ENCODE data around the gene SCD5. TPM values are rescaled to one million over a fixed set of nuclear protein-coding genes. Genes with fewer than 3 reads are reported as not detected.

The SCD5 gene
- polyA plus RNA-seq, 2 of the 4 experiments (the other 2 are of a cell fraction): 9.8 to 11.9 TPM

DNA sequence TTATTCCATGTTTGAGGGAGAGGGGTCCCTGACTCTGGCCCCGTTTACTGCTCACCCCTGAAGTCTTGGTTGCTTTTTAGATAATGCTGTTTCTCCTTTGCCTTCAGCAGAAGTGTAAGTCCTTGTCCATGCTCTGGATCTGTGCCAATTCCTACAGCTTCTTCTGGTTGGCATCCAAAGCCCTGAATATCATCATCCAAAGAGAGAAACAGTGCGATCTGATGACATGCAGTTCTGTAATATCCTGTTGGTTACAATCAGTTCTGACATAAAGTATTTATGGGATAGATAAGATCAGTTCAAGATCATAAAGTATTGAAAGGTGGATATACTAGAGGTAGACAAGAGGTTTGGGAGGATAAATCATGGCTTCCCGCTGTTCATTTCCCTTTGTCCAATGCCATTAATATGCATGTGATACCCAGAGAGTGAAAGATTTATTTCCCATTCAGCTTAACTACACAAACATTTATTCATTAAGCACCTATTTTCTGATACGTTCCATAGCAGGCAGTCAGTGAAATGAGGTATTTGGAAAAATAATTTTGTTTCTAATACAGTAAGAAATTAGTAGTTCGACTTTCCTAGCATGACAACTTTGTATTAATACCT lies 183.7 kb downstream of the SCD5 start:
- POLR2A ChIA-PET: no interaction called here
- FAIRE-seq (no peak), DNase-seq (ENCODE audit: low read depth in 1 of 2, low spot score in 1 of 2) (no peak), ATAC-seq (no peak)
- H3K27ac ChIP-seq: no peak overlapping the region
- no peaks in the 10 kb centered on the region for H3K9me3 ChIP-seq
- CTCF ChIA-PET: no interaction called here
- WGBS (ENCODE audit: missing lambda C conversion rate): 29% methylated on average over 5 of the region's 5 CpGs
- TF ChIP-seq HDAC2 (IDR thresholded peaks at IDR 0.05) (no peak), HOXA7 (CRISPR knock-in tag; IDR thresholded peaks at IDR 0.05) (no peak), JUN (IDR thresholded peaks at IDR 0.05) (no peak), FOSL2 (IDR thresholded peaks at IDR 0.05) (no peak), FOSL2 (CRISPR knock-in tag; IDR thresholded peaks at IDR 0.05) (no peak), NPAS2 (CRISPR knock-in tag; IDR thresholded peaks at IDR 0.05; ENCODE audit: borderline replicate concordance) (no peak), SREBF2 (IDR thresholded peaks at IDR 0.05) (no peak)
- TF ChIP-seq, protein P1, sequence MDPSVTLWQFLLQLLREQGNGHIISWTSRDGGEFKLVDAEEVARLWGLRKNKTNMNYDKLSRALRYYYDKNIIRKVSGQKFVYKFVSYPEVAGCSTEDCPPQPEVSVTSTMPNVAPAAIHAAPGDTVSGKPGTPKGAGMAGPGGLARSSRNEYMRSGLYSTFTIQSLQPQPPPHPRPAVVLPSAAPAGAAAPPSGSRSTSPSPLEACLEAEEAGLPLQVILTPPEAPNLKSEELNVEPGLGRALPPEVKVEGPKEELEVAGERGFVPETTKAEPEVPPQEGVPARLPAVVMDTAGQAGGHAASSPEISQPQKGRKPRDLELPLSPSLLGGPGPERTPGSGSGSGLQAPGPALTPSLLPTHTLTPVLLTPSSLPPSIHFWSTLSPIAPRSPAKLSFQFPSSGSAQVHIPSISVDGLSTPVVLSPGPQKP (IDR thresholded peaks at IDR 0.05; ENCODE audit: low read depth, low read length): no peak
- TF ChIP-seq, protein P2, sequence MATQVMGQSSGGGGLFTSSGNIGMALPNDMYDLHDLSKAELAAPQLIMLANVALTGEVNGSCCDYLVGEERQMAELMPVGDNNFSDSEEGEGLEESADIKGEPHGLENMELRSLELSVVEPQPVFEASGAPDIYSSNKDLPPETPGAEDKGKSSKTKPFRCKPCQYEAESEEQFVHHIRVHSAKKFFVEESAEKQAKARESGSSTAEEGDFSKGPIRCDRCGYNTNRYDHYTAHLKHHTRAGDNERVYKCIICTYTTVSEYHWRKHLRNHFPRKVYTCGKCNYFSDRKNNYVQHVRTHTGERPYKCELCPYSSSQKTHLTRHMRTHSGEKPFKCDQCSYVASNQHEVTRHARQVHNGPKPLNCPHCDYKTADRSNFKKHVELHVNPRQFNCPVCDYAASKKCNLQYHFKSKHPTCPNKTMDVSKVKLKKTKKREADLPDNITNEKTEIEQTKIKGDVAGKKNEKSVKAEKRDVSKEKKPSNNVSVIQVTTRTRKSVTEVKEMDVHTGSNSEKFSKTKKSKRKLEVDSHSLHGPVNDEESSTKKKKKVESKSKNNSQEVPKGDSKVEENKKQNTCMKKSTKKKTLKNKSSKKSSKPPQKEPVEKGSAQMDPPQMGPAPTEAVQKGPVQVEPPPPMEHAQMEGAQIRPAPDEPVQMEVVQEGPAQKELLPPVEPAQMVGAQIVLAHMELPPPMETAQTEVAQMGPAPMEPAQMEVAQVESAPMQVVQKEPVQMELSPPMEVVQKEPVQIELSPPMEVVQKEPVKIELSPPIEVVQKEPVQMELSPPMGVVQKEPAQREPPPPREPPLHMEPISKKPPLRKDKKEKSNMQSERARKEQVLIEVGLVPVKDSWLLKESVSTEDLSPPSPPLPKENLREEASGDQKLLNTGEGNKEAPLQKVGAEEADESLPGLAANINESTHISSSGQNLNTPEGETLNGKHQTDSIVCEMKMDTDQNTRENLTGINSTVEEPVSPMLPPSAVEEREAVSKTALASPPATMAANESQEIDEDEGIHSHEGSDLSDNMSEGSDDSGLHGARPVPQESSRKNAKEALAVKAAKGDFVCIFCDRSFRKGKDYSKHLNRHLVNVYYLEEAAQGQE (IDR thresholded peaks at IDR 0.05): no peak
- no peak overlapping the region for H3K4me3 ChIP-seq
- no peaks in the 10 kb centered on the region for H3K4me1 ChIP-seq
- no peak overlapping the region for H3K4me2 ChIP-seq

DNA sequence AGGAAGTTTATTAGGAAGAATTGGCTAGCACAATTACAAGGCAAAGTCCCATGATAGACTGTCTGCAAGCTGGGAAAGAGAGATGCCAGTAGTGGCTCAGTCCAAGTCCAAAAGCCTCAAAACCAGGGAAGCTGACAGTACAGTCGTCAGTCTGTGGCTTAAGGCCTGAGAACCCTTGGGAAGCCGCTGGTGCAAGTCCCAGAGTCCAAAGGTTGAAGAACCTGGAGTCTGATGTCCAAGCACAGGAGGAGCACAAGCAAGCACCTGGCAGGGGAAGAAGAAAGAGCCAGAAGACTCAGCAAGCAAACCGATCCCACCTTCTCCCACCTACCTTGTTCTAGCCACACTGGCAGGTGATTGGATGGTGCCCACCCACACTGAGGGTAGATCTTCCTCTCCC lies 185.5 kb downstream of the SCD5 start:
- Histone ChIP-seq H3K4me1 (no peaks in the 10 kb centered on the region), H3K4me2 (no peak overlapping the region), H3K4me3 (no peak overlapping the region), H3K9me3 (no peaks in the 10 kb centered on the region), H3K27ac (no peak overlapping the region)
- TF ChIP-seq, protein P3, sequence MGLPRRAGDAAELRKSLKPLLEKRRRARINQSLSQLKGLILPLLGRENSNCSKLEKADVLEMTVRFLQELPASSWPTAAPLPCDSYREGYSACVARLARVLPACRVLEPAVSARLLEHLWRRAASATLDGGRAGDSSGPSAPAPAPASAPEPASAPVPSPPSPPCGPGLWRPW (IDR thresholded peaks at IDR 0.05): no peak
- ATAC-seq (no peak), DNase-seq (ENCODE audit: low read depth in 1 of 2, low spot score in 1 of 2) (no peak), FAIRE-seq (no peak)
- 13% methylated on average over 3 of the region's 3 CpGs for WGBS (ENCODE audit: missing lambda C conversion rate)
- POLR2A ChIA-PET: no interaction called here
- CTCF ChIA-PET: no interaction called here

DNA sequence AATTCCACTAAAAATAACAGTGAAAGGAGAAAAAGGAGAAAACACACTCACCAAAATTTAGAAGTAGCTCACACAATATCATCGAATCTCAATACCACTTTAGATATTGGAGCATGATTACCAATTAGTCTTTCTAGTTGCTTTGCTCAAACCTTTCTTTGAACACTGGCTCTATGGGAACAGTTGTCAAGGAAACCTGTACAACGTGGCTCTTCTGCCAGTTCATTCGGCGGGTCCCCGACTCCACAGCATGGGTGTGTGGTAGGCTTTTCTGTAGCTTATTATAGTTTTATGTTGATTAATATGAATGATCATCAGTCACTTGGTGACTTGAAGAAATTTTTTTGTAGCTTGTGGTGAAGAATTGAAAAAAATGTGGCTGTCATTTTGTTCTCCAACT lies 186.6 kb downstream of the SCD5 start:
- CTCF ChIA-PET: no interaction called here
- FAIRE-seq: no peak
- no peak for ATAC-seq
- no peaks in the 10 kb centered on the region for H3K4me1 ChIP-seq
- DNase-seq (ENCODE audit: low read depth in 1 of 2, low spot score in 1 of 2): no peak
- no peak overlapping the region for H3K4me2 ChIP-seq
- 69% methylated on average over 5 of the region's 5 CpGs for WGBS (ENCODE audit: missing lambda C conversion rate)
- POLR2A ChIA-PET: no interaction called here
- H3K9me3 ChIP-seq: no peaks in the 10 kb centered on the region
- no peak overlapping the region for H3K4me3 ChIP-seq
- no peak overlapping the region for H3K27ac ChIP-seq
- TF ChIP-seq RAD21 (conservative IDR thresholded peaks at IDR 0.05 in 1 of 2, IDR thresholded peaks at IDR 0.05 in 1 of 2) (no peak), EHF (CRISPR knock-in tag; IDR thresholded peaks at IDR 0.05) (no peak), EP300 (IDR thresholded peaks at IDR 0.05) (no peak), POLR2A (IDR thresholded peaks at IDR 0.05; ENCODE audit: low read length) (no peak), MYC (IDR thresholded peaks at IDR 0.05; ENCODE audit: borderline replicate concordance, low read length) (no peak), BHLHE40 (IDR thresholded peaks at IDR 0.05; ENCODE audit: low read depth, low read length) (no peak), HEYL (CRISPR knock-in tag; IDR thresholded peaks at IDR 0.05) (no peak), ZNF302 (CRISPR knock-in tag; IDR thresholded peaks at IDR 0.05) (no peak), ESRRA (IDR thresholded peaks at IDR 0.05; ENCODE audit: borderline replicate concordance, low read length) (no peak), MAFK (IDR thresholded peaks at IDR 0.05; ENCODE audit: partially characterized antibody) (no peak), KDM5A (IDR thresholded peaks at IDR 0.05) (no peak), MAZ (IDR thresholded peaks at IDR 0.05; ENCODE audit: borderline replicate concordance, low read depth, low read length) (no peak), GATA3 (IDR thresholded peaks at IDR 0.05; ENCODE audit: borderline replicate concordance) (no peak), NPAS2 (CRISPR knock-in tag; IDR thresholded peaks at IDR 0.05; ENCODE audit: borderline replicate concordance) (no peak)
- TF ChIP-seq, protein P1 (IDR thresholded peaks at IDR 0.05; ENCODE audit: low read depth, low read length): no peak
- TF ChIP-seq, protein P4, sequence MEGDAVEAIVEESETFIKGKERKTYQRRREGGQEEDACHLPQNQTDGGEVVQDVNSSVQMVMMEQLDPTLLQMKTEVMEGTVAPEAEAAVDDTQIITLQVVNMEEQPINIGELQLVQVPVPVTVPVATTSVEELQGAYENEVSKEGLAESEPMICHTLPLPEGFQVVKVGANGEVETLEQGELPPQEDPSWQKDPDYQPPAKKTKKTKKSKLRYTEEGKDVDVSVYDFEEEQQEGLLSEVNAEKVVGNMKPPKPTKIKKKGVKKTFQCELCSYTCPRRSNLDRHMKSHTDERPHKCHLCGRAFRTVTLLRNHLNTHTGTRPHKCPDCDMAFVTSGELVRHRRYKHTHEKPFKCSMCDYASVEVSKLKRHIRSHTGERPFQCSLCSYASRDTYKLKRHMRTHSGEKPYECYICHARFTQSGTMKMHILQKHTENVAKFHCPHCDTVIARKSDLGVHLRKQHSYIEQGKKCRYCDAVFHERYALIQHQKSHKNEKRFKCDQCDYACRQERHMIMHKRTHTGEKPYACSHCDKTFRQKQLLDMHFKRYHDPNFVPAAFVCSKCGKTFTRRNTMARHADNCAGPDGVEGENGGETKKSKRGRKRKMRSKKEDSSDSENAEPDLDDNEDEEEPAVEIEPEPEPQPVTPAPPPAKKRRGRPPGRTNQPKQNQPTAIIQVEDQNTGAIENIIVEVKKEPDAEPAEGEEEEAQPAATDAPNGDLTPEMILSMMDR (IDR thresholded peaks at IDR 0.05): no peak
- TF ChIP-seq, protein P5, sequence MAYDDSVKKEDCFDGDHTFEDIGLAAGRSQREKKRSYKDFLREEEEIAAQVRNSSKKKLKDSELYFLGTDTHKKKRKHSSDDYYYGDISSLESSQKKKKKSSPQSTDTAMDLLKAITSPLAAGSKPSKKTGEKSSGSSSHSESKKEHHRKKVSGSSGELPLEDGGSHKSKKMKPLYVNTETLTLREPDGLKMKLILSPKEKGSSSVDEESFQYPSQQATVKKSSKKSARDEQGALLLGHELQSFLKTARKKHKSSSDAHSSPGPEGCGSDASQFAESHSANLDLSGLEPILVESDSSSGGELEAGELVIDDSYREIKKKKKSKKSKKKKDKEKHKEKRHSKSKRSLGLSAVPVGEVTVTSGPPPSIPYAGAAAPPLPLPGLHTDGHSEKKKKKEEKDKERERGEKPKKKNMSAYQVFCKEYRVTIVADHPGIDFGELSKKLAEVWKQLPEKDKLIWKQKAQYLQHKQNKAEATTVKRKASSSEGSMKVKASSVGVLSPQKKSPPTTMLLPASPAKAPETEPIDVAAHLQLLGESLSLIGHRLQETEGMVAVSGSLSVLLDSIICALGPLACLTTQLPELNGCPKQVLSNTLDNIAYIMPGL (CRISPR knock-in tag; IDR thresholded peaks at IDR 0.05; ENCODE audit: borderline replicate concordance): no peak

Data from A549 (cell line).